Measurements from ENCODE around the gene NADK.

GRCh38 chr1:1748686-1749321 is 29.5 kb downstream of the NADK start:
- TF ChIP-seq CTCF (IDR thresholded peaks at IDR 0.05) (no peak), EZH2 (IDR thresholded peaks at IDR 0.05; ENCODE audit: borderline replicate concordance, insufficient read depth, low read depth, low read length, poor library complexity, severe bottlenecking) (no peak)
